Gastrocnemius medialis (tissue), 4 donors: ENCODE measurements around the gene TANK.

Experiments
- POLR2A ChIP-seq, 2 donors: fragments of 450-650 bp; IDR thresholded peaks; one replicate each; pipeline ENCODE4 v1.6.1; 2017; ENCODE audit warnings: antibody characterized with exemption in 2 of 2, mild to moderate bottlenecking in 2 of 2, moderate library complexity in 2 of 2
- TF ChIP-seq, protein P1 (sequence below), 5 experiments: fragments of 450-650 bp in 3 of 5; fragments of 200-600 bp in 2 of 5; sonication (generic) in 2 of 5; IDR thresholded peaks in 4 of 5; conservative IDR thresholded peaks in 1 of 5; 1 replicate in 4 of 5; 2 replicates in 1 of 5; pipeline ENCODE4 v1.5.1; 2016 to 2019; ENCODE audit warnings: antibody characterized with exemption in 5 of 5, mild to moderate bottlenecking in 3 of 5, moderate library complexity in 3 of 5

DNA sequence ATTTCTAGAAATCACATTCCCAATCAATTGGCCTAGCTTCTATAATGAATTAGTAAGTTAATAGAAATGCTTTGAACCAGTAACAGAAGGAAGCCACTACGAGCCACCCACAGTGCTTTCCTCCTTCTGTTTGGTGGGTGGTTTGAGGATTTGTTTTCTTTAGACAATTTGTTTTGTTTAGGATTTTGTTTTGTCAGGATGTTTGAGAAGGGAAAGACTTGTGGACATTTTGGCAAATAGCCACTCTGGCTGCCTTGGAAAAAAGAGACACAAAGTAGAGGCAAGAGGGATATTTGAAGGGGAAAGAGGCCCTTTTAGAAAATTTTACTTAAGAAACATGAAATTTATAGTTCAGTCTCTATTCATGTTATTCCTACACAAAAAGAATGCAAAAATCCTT, 47.7 kb downstream of the TANK start:
- TF ChIP-seq, protein P1, sequence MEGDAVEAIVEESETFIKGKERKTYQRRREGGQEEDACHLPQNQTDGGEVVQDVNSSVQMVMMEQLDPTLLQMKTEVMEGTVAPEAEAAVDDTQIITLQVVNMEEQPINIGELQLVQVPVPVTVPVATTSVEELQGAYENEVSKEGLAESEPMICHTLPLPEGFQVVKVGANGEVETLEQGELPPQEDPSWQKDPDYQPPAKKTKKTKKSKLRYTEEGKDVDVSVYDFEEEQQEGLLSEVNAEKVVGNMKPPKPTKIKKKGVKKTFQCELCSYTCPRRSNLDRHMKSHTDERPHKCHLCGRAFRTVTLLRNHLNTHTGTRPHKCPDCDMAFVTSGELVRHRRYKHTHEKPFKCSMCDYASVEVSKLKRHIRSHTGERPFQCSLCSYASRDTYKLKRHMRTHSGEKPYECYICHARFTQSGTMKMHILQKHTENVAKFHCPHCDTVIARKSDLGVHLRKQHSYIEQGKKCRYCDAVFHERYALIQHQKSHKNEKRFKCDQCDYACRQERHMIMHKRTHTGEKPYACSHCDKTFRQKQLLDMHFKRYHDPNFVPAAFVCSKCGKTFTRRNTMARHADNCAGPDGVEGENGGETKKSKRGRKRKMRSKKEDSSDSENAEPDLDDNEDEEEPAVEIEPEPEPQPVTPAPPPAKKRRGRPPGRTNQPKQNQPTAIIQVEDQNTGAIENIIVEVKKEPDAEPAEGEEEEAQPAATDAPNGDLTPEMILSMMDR (IDR thresholded peaks at IDR 0.05 in 4 of 5, conservative IDR thresholded peaks at IDR 0.05 in 1 of 5) = no peak
- TF ChIP-seq POLR2A (IDR thresholded peaks at IDR 0.05) = no peak
